Natural killer cell treated with Interleukin-12 subunit alpha and Interleukin-12 subunit beta and Interleukin-15 and Interleukin-18, amount 100 ng/mL, for 72 hours (primary cell): Measurements from ENCODE around the gene SAMSN1. TPM values are rescaled to one million over a fixed set of nuclear protein-coding genes. Genes with fewer than 3 reads are reported as not detected.

Experiments used
- ATAC-seq, 2 donors: fragments of 150-1000 bp; cut with Tn5 transposase in 1 of 2; sonication (Bioruptor Pico), chemical (Tn5 transposase) in 1 of 2; 2 replicates each; pipeline ENCODE4 v1.10.0; 2021
- DNase-seq: peaks from one replicate; pipeline ENCODE4 v3.0.0; 2022; ENCODE audit warnings: low spot score
- H3K27ac Mint-ChIP-seq, 2 donors: 1 replicate in 1 of 2; 2 replicates in 1 of 2; pipeline ENCODE4 v1.8.0; 2022; ENCODE audit warnings: mixed read lengths in 2 of 2, mild to moderate bottlenecking in 1 of 2, moderate library complexity in 1 of 2
- H3K27me3 Mint-ChIP-seq, 2 donors: 1 replicate in 1 of 2; 2 replicates in 1 of 2; pipeline ENCODE4 v1.8.0; 2022; ENCODE audit warnings: mixed read lengths in 2 of 2
- H3K36me3 Mint-ChIP-seq: one replicate; pipeline ENCODE4 v1.8.0; 2022; ENCODE audit warnings: mixed read lengths
- H3K4me1 Mint-ChIP-seq, 2 donors: 1 replicate in 1 of 2; 2 replicates in 1 of 2; pipeline ENCODE4 v1.8.0; 2022; ENCODE audit warnings: low read depth in 2 of 2, mixed read lengths in 2 of 2, mild to moderate bottlenecking in 1 of 2
- H3K4me3 Mint-ChIP-seq: one replicate; pipeline ENCODE4 v1.8.0; 2022; ENCODE audit warnings: mixed read lengths
- H3K9me3 Mint-ChIP-seq: 2 replicates; pipeline ENCODE4 v1.8.0; 2022; ENCODE audit warnings: mixed read lengths
- total RNA-seq, 2 donors: library from RNA; stranded (reverse); gene quantifications; one replicate each; pipeline ENCODE4 v1.2.3, GENCODE V29; 2022

The SAMSN1 gene
- total RNA-seq, 2 donors from 2014 or later: 158 to 383 TPM

- DNase-seq (no peak), ATAC-seq (no peak)
- peak overlapping the region; percentile 96 to 99 for H3K27ac Mint-ChIP-seq
- H3K27me3 Mint-ChIP-seq: no peaks in the 10 kb centered on the region
- peak overlapping the region; percentile 58 for H3K4me3 Mint-ChIP-seq
- H3K4me1 Mint-ChIP-seq: peaks cover 63 to 79% of the 10 kb centered on the region in 2 donors
- H3K9me3 Mint-ChIP-seq: peaks cover 12% of the 10 kb centered on the region
- peaks cover 41% of the 10 kb centered on the region for H3K36me3 Mint-ChIP-seq
These were observed 62.8 kb downstream of the SAMSN1 start for GRCh38 chr21:14483296-14483695.

GRCh38 chr21:14482165-14482564 is 64.0 kb downstream of the SAMSN1 start:
- Mint-ChIP-seq H3K9me3 (peaks cover 12% of the 10 kb centered on the region), H3K27ac (peak overlapping the region; percentile 96 to 99), H3K4me3 (peak overlapping the region; percentile 82), H3K36me3 (peaks cover 32% of the 10 kb centered on the region), H3K27me3 (no peaks in the 10 kb centered on the region), H3K4me1 (peaks cover 59 to 69% of the 10 kb centered on the region in 2 donors)
- peak; percentile 90 to 91 for ATAC-seq
- peak; percentile 71 for DNase-seq

DNA sequence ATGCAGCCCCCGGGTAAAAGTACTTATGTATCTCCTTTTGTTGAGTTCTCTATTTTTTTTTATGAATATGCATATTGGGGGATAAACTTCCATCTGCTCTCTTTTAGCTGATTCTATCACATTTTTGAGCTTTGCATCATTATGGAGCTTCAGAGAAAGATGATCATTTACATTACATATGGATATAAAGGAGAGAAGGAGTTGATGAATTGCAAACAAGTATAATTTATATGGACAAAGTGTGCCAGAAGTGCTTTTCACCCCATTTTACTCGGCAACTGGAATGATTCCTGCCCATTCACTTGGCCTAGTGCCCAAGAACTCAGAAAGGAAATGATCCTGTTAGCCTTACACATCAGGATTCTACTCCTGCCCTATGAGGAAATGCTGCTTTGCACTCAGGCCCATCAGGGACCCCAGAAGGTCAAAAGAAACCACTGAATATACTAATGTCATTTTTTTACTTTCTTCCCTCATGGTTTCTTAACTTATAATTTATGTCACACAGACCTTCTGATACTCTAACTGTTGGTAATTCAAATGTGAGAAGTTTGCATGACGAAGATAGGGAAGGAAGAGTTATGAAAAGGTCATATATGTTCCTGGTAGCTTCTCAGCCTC is 65.6 kb downstream of the SAMSN1 start:
- Mint-ChIP-seq H3K9me3 (peaks cover 12% of the 10 kb centered on the region), H3K27me3 (no peaks in the 10 kb centered on the region), H3K36me3 (peaks cover 28% of the 10 kb centered on the region), H3K27ac (peak overlapping the region; percentile 96 to 99), H3K4me1 (peaks cover 69 to 70% of the 10 kb centered on the region in 2 donors), H3K4me3 (peak overlapping the region; percentile 34)
- ATAC-seq: no peak
- no peak for DNase-seq

GRCh38 chr21:14479241-14479786 is 66.8 kb downstream of the SAMSN1 start:
- peak overlapping the region; percentile 96 to 99 for H3K27ac Mint-ChIP-seq

GRCh38 chr21:14477841-14478240 is 68.3 kb downstream of the SAMSN1 start:
- DNase-seq: no peak
- no peaks in the 10 kb centered on the region for H3K27me3 Mint-ChIP-seq
- H3K36me3 Mint-ChIP-seq: peaks cover 6% of the 10 kb centered on the region
- H3K4me1 Mint-ChIP-seq: peaks cover 47 to 51% of the 10 kb centered on the region in 2 donors
- H3K27ac Mint-ChIP-seq: peak overlapping the region in 1 of 2 donors; percentile 76
- no peak for ATAC-seq
- H3K4me3 Mint-ChIP-seq: no peak overlapping the region
- H3K9me3 Mint-ChIP-seq: no peaks in the 10 kb centered on the region

More at GRCh38 chr21:14479241-14479786, 66.8 kb downstream of the SAMSN1 start:
- H3K36me3 Mint-ChIP-seq: peaks cover 19% of the 10 kb centered on the region
- DNase-seq (no peak), ATAC-seq (no peak)
- H3K4me1 Mint-ChIP-seq: peaks cover 62% of the 10 kb centered on the region in 2 donors
- no peak overlapping the region for H3K4me3 Mint-ChIP-seq
- peaks cover 6% of the 10 kb centered on the region for H3K9me3 Mint-ChIP-seq
- H3K27me3 Mint-ChIP-seq: no peaks in the 10 kb centered on the region

DNA sequence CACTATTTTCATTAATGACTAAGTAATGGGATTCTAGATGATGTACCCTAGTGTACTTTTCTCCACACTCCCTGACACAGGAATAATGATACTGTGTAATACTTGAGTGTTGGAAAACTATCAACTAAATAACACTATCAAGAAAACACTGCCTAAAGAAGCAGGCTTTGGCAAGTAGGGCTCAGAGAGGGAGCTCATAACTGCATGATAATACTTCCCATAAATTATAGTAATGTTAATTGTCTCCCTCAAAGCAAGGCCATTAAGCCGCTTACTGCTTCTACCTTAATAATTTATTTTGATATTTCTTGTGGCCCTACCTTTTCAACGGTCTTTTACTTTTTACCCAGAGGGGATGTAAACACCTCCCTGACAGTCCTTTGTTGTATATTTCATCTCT is 69.0 kb downstream of the SAMSN1 start:
- ATAC-seq (no peak), DNase-seq (no peak)
- Mint-ChIP-seq H3K27ac (peak overlapping the region; percentile 5 to 76), H3K36me3 (peaks cover 4% of the 10 kb centered on the region), H3K4me3 (no peak overlapping the region), H3K4me1 (peaks cover 43 to 49% of the 10 kb centered on the region in 2 donors), H3K27me3 (no peaks in the 10 kb centered on the region), H3K9me3 (no peaks in the 10 kb centered on the region)

DNA sequence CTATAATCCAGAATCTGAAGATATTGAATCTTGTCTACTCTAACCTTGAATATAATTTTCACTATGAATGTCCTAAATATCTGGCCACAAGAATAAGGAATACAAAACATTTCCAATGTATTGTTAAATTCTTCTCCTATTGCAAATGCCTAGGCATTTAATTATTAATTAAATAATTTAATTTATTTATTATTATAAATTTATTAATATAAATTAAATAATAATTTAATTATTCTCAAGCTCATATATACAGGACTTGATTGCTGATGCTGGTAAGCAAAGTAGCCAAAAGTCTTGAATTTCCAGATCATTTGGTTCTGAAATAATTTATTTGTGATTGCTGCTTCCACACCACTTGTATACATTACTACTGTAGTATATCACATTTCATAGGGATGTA is 71.1 kb downstream of the SAMSN1 start:
- H3K4me1 Mint-ChIP-seq: peaks cover 26 to 35% of the 10 kb centered on the region in 2 donors
- no peaks in the 10 kb centered on the region for H3K9me3 Mint-ChIP-seq
- peak overlapping the region in 1 of 2 donors; percentile 76 for H3K27ac Mint-ChIP-seq
- H3K4me3 Mint-ChIP-seq: no peak overlapping the region
- no peak for DNase-seq
- no peaks in the 10 kb centered on the region for H3K27me3 Mint-ChIP-seq
- no peak for ATAC-seq
- H3K36me3 Mint-ChIP-seq: no peaks in the 10 kb centered on the region

GRCh38 chr21:14469641-14470040 is 76.5 kb downstream of the SAMSN1 start:
- Mint-ChIP-seq H3K4me3 (no peak overlapping the region), H3K27ac (no peak overlapping the region), H3K27me3 (peaks cover 0 to 3% of the 10 kb centered on the region in 2 donors), H3K36me3 (no peaks in the 10 kb centered on the region), H3K4me1 (no peaks in the 10 kb centered on the region), H3K9me3 (no peaks in the 10 kb centered on the region)
- DNase-seq (no peak), ATAC-seq (no peak)

GRCh38 chr21:14466715-14467114 is 79.4 kb downstream of the SAMSN1 start:
- no peaks in the 10 kb centered on the region for H3K36me3 Mint-ChIP-seq
- peaks cover 6% of the 10 kb centered on the region for H3K9me3 Mint-ChIP-seq
- peak overlapping the region in 1 of 2 donors; percentile 3 for H3K27ac Mint-ChIP-seq
- peaks cover 6 to 7% of the 10 kb centered on the region in 2 donors for H3K4me1 Mint-ChIP-seq
- DNase-seq (no peak), ATAC-seq (no peak)
- peaks cover 0 to 3% of the 10 kb centered on the region in 2 donors for H3K27me3 Mint-ChIP-seq
- H3K4me3 Mint-ChIP-seq: no peak overlapping the region

- no peak for ATAC-seq
- H3K9me3 Mint-ChIP-seq: peaks cover 3% of the 10 kb centered on the region
These were observed 88.4 kb downstream of the SAMSN1 start for GRCh38 chr21:14457762-14458161.

GRCh38 chr21:14456911-14457310 is 89.2 kb downstream of the SAMSN1 start:
- Mint-ChIP-seq H3K4me1 (peaks cover 30 to 31% of the 10 kb centered on the region in 2 donors), H3K9me3 (peaks cover 3% of the 10 kb centered on the region), H3K36me3 (no peaks in the 10 kb centered on the region), H3K27me3 (no peaks in the 10 kb centered on the region), H3K27ac (peak overlapping the region in 1 of 2 donors; percentile 64), H3K4me3 (no peak overlapping the region)
- ATAC-seq (no peak), DNase-seq (no peak)

More at GRCh38 chr21:14457762-14458161, 88.4 kb downstream of the SAMSN1 start:
- peak overlapping the region in 1 of 2 donors; percentile 64 for H3K27ac Mint-ChIP-seq
- H3K4me3 Mint-ChIP-seq: no peak overlapping the region
- peaks cover 25 to 30% of the 10 kb centered on the region in 2 donors for H3K4me1 Mint-ChIP-seq
- no peak for DNase-seq
- H3K36me3 Mint-ChIP-seq: no peaks in the 10 kb centered on the region
- H3K27me3 Mint-ChIP-seq: no peaks in the 10 kb centered on the region

GRCh38 chr21:14454016-14455009 is 91.8 kb downstream of the SAMSN1 start:
- H3K9me3 Mint-ChIP-seq: no peaks in the 10 kb centered on the region
- H3K4me3 Mint-ChIP-seq: peak overlapping the region; percentile 73
- no peaks in the 10 kb centered on the region for H3K36me3 Mint-ChIP-seq
- ATAC-seq (peak; percentile 34 to 63), DNase-seq (no peak)
- peaks cover 37 to 44% of the 10 kb centered on the region in 2 donors for H3K4me1 Mint-ChIP-seq
- no peaks in the 10 kb centered on the region for H3K27me3 Mint-ChIP-seq
- H3K27ac Mint-ChIP-seq: peak overlapping the region; percentile 88 to 94

DNA sequence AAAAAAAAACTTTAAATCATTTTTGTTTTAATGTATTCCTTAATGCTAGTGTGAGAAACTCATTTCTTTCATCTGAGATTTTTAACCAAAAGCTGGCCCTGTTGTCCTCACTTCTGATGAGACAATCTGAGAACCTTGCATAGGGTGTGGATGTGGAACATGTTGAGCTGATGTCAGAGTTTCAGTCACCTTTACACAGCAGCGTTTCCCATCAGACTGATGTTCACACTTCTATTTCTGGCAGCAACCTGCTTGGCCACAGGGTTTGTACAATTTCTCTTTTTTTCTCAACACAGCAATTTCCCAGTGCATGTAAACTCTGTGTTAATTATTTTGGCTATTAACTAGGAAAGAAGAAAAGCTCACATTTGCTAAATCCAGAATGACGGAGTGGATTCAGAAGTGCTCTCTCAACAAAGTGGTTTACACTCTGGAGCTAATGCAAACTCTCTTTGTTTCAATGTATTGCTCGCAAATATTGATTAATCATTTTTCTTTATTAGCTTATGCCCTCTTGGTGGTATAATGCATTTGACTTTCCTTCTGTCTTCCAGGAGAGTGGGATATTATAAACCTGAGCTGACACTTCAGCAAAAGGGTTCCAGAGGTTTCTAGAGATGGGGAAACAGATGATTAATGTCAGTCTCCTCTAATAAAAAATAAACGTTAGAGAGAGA is 92.6 kb downstream of the SAMSN1 start:
- H3K36me3 Mint-ChIP-seq: no peaks in the 10 kb centered on the region
- ATAC-seq: peak; percentile 85 to 86

More for the DNA sequence above, 92.6 kb downstream of the SAMSN1 start:
- H3K27me3 Mint-ChIP-seq: no peaks in the 10 kb centered on the region
- no peaks in the 10 kb centered on the region for H3K9me3 Mint-ChIP-seq
- H3K4me1 Mint-ChIP-seq: peaks cover 37 to 42% of the 10 kb centered on the region in 2 donors
- peak; percentile 63 for DNase-seq
- peak overlapping the region; percentile 73 for H3K4me3 Mint-ChIP-seq
- peak overlapping the region; percentile 88 to 94 for H3K27ac Mint-ChIP-seq
